ENCODE measurements around the gene MCHR1. TPM values are rescaled to one million over a fixed set of nuclear protein-coding genes. Genes with fewer than 3 reads are reported as not detected.

The MCHR1 gene
- total RNA-seq, 1 experiment from 2014 or later: not detected

- intact Hi-C loops (cut with micrococcal nuclease): loop anchor here (10.0 kb wide), 1 partner anchor 244 kb away; no protein-coding TSS in a partner anchor
- H3K4me3 Mint-ChIP-seq (ENCODE audit: unreplicated experiment): peak overlapping the region; percentile 83
Measured at GRCh38 chr22:40651057-40651456, 28.2 kb upstream of the MCHR1 start.

DNA sequence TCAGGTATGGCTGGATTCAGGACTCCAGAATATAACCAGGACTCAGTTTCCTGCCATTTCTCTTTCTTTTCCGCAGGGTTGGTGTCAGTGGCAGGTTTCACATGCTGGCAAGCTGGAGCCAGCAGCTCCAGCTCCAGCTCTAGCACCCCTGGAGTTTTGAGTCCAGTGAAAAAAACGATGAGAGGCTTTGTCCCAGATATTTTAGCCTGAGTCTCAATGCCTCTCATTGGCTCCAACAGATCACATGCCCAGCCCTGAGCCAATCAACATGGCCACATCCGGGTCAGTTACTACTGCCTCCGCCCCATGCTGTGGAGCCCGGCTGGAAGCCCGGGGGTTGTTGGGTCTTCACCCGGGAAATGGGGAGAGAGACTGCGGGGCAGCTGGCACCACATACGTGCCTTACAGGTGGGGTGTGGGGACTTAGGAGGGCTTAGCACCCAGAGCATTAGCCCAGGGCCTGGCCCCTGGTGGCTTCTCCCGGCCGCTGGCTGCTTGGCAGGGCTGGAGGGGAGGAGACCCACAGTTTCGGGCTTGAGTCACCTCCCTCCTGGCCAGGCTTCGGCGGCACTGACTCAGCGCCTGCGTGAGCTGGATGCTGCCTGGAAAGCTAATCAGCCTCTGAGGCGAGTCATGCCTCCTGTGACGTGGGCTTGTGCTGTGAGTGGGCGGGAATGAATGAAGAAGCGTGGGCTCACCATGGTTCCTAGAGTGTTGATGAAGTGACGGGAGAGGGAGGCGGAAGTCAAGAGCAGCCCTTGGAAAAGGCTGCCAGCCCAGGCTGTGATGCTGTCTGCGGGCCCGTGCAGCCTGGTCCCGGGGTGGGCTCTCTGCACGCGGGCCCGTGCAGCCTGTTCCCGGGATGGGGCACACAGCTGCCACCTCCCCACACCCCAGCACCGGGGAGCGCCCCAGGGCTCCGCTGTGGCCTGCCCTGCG lies 27.5 kb upstream of the MCHR1 start:
- peak overlapping the region; percentile 98 for H3K27ac Mint-ChIP-seq (ENCODE audit: low read depth, unreplicated experiment)
- intact Hi-C loops (cut with micrococcal nuclease): loop anchor here (1.0 to 10.0 kb wide), 4 partner anchors 31 to 243 kb away; partner anchors contain the start of genes ST13 and XPNPEP3

More at GRCh38 chr22:40651057-40651456, 28.2 kb upstream of the MCHR1 start:
- POLR2A ChIA-PET: interaction anchor here (0.6 to 5.6 kb wide), 38 partner anchors 10 to 281 kb away, joined by 3 to 59 read pairs (median 6); partner anchors contain the start of genes MRTFA, SGSM3, ST13 and XPNPEP3
- Mint-ChIP-seq H3K4me1 (ENCODE audit: insufficient read depth, unreplicated experiment) (peaks cover 32% of the 10 kb centered on the region), H3K27ac (ENCODE audit: low read depth, unreplicated experiment) (peak overlapping the region; percentile 98), H3K36me3 (ENCODE audit: insufficient read depth, unreplicated experiment) (no peaks in the 10 kb centered on the region), H3K9me3 (ENCODE audit: unreplicated experiment) (no peaks in the 10 kb centered on the region), H3K27me3 (ENCODE audit: insufficient read depth, unreplicated experiment) (no peaks in the 10 kb centered on the region)
- CTCF ChIA-PET: interaction anchor here (0.6 to 13.5 kb wide), 9 partner anchors 26 to 637 kb away, joined by 3 to 220 read pairs (median 4); no protein-coding TSS in a partner anchor
- BruUV-seq (replicated peaks): TSS peak; percentile 86
- TF ChIP-seq CTCF (IDR thresholded peaks at IDR 0.05; ENCODE audit: unreplicated experiment): no peak
- no peak for DNase-seq (ENCODE audit: unreplicated experiment)

GRCh38 chr22:40653361-40653760 lies 25.9 kb upstream of the MCHR1 start:
- Mint-ChIP-seq H3K9me3 (ENCODE audit: unreplicated experiment) (no peaks in the 10 kb centered on the region), H3K4me1 (ENCODE audit: insufficient read depth, unreplicated experiment) (peaks cover 32% of the 10 kb centered on the region), H3K4me3 (ENCODE audit: unreplicated experiment) (peak overlapping the region; percentile 83), H3K36me3 (ENCODE audit: insufficient read depth, unreplicated experiment) (no peaks in the 10 kb centered on the region), H3K27me3 (ENCODE audit: insufficient read depth, unreplicated experiment) (no peaks in the 10 kb centered on the region), H3K27ac (ENCODE audit: low read depth, unreplicated experiment) (peak overlapping the region; percentile 98)
- BruUV-seq (replicated peaks): no TSS peak
- ChIA-PET CTCF (interaction anchor here (1.3 to 13.5 kb wide), 5 partner anchors 17 to 215 kb away, joined by 3 to 220 read pairs (median 11); no protein-coding TSS in a partner anchor), POLR2A (interaction anchor here (0.6 to 5.6 kb wide), 11 partner anchors 17 to 269 kb away, joined by 3 to 59 read pairs (median 18); partner anchors contain the start of genes MRTFA, SLC25A17, ST13 and XPNPEP3)
- DNase-seq (ENCODE audit: unreplicated experiment): no peak
- TF ChIP-seq CTCF (IDR thresholded peaks at IDR 0.05; ENCODE audit: unreplicated experiment): no peak
- intact Hi-C loops (cut with micrococcal nuclease): loop anchor here (2.0 to 10.0 kb wide), 2 partner anchors 203 to 241 kb away; partner anchors contain the start of genes ST13 and XPNPEP3

More for the DNA sequence above, 27.5 kb upstream of the MCHR1 start:
- H3K36me3 Mint-ChIP-seq (ENCODE audit: insufficient read depth, unreplicated experiment): no peaks in the 10 kb centered on the region
- CTCF ChIA-PET: interaction anchor here (0.6 to 13.5 kb wide), 9 partner anchors 10 to 304 kb away, joined by 3 to 220 read pairs (median 4); no protein-coding TSS in a partner anchor
- no peak for TF ChIP-seq CTCF (IDR thresholded peaks at IDR 0.05; ENCODE audit: unreplicated experiment)
- peaks cover 32% of the 10 kb centered on the region for H3K4me1 Mint-ChIP-seq (ENCODE audit: insufficient read depth, unreplicated experiment)
- no peaks in the 10 kb centered on the region for H3K27me3 Mint-ChIP-seq (ENCODE audit: insufficient read depth, unreplicated experiment)
- BruUV-seq (replicated peaks): TSS peak; percentile 47
- DNase-seq (ENCODE audit: unreplicated experiment): peak; percentile 99
- no peaks in the 10 kb centered on the region for H3K9me3 Mint-ChIP-seq (ENCODE audit: unreplicated experiment)
- peak overlapping the region; percentile 83 for H3K4me3 Mint-ChIP-seq (ENCODE audit: unreplicated experiment)
- POLR2A ChIA-PET: interaction anchor here (0.6 to 5.6 kb wide), 55 partner anchors 8 to 968 kb away, joined by 3 to 59 read pairs (median 4); partner anchors contain the start of genes MRTFA, SGSM3, SLC25A17 and ST13

All from MCF 10A (cell line).